ENCODE results near the gene DLG5.

DLG5 gene

GRCh38 chr10:77833225-77833624, 93.3 kb downstream of the DLG5 start:
- no peak for DNase-seq
- H2BK120ac ChIP-seq (ENCODE audit: insufficient read depth, low read length, poor library complexity), result no peak overlapping the region
- no peak overlapping the region for H4K91ac ChIP-seq (ENCODE audit: low read depth, low read length)
- no peak overlapping the region for H2AK5ac ChIP-seq (ENCODE audit: low read length)
- H3K4me2 ChIP-seq (ENCODE audit: low read length), result no peak overlapping the region
- H4K12ac ChIP-seq (ENCODE audit: low read depth, low read length), result no peak overlapping the region
- no peak overlapping the region for H2BK5ac ChIP-seq (ENCODE audit: low read depth, low read length, poor library complexity)
- H3K27me3 ChIP-seq (ENCODE audit: insufficient read depth, low read length), result no peaks in the 10 kb centered on the region
- peaks cover 6 to 7% of the 10 kb centered on the region in 2 experiments for H3K4me1 ChIP-seq (ENCODE audit: control insufficient read depth in 1 of 2, insufficient read depth in 2 of 2, low read length in 2 of 2)
- no peaks in the 10 kb centered on the region for H3K79me2 ChIP-seq (ENCODE audit: control insufficient read depth, insufficient read depth, low read length, poor library complexity)
- no peak overlapping the region for H3K23ac ChIP-seq (ENCODE audit: low read length)
- no peaks in the 10 kb centered on the region for H3K79me1 ChIP-seq (ENCODE audit: low read length)
- no CpG with 5 or more reads among the region's 6 CpGs for WGBS (ENCODE audit: extremely low coverage, insufficient coverage, insufficient read length)
- H4K8ac ChIP-seq (ENCODE audit: low read depth, low read length), result no peak overlapping the region
- H3K14ac ChIP-seq (ENCODE audit: low read length), result no peak overlapping the region
- H3K4me3 ChIP-seq (ENCODE audit: low read depth, low read length), result no peak overlapping the region
- no peak overlapping the region for H3K4ac ChIP-seq (ENCODE audit: low read depth, low read length)
- H3K18ac ChIP-seq (ENCODE audit: low read length), result no peak overlapping the region
- H3K9me3 ChIP-seq (ENCODE audit: insufficient read depth, low read depth, low read length), result peaks cover 5% of the 10 kb centered on the region
- H3K27ac ChIP-seq (ENCODE audit: low read depth, low read length), result no peak overlapping the region
- no peak overlapping the region for H2AFZ ChIP-seq (ENCODE audit: insufficient read depth, low read length, poor library complexity)
- no peak overlapping the region for H2BK12ac ChIP-seq (ENCODE audit: low read length)
- H3K36me3 ChIP-seq (ENCODE audit: control insufficient read depth in 1 of 2, insufficient read depth in 2 of 2, low read length in 2 of 2), result peaks cover 64 to 81% of the 10 kb centered on the region in 2 experiments
- no peak overlapping the region for H3K9ac ChIP-seq (ENCODE audit: low read length)

DNA sequence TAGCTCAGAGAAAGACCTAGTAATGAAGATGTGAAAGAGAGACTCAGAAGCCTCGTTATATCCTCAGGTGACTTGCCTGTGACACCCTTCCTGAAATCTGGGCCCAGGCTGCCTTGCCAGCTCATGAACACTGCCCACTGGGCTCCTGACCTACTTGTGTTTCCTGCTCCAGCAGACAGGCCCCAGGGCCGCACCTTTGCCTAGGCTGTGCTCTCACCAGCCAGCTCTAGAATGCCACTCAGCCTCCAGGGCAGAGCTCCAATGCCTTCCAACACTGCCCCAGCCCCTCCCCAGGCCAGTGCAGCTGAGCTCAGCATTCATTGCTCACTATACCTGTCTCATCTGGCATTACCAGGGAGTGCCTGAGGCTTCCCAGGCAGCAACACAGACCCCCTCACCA, 94.3 kb downstream of the DLG5 start:
- H3K4ac ChIP-seq (ENCODE audit: low read depth, low read length), result no peak overlapping the region
- no peak overlapping the region for H2BK120ac ChIP-seq (ENCODE audit: insufficient read depth, low read length, poor library complexity)
- no peak overlapping the region for H2BK5ac ChIP-seq (ENCODE audit: low read depth, low read length, poor library complexity)
- H3K4me2 ChIP-seq (ENCODE audit: low read length), result no peak overlapping the region
- DNase-seq, result no peak
- no peak overlapping the region for H4K12ac ChIP-seq (ENCODE audit: low read depth, low read length)
- H3K9me3 ChIP-seq (ENCODE audit: insufficient read depth, low read depth, low read length), result peaks cover 5% of the 10 kb centered on the region
- H3K18ac ChIP-seq (ENCODE audit: low read length), result no peak overlapping the region
- no peak overlapping the region for H4K91ac ChIP-seq (ENCODE audit: low read depth, low read length)
- no peak overlapping the region for H3K27ac ChIP-seq (ENCODE audit: low read depth, low read length)
- H3K36me3 ChIP-seq (ENCODE audit: control insufficient read depth in 1 of 2, insufficient read depth in 2 of 2, low read length in 2 of 2), result peaks cover 58 to 76% of the 10 kb centered on the region in 2 experiments
- no CpG with 5 or more reads among the region's 2 CpGs for WGBS (ENCODE audit: extremely low coverage, insufficient coverage, insufficient read length)
- peak overlapping the region; percentile 14 for H3K23ac ChIP-seq (ENCODE audit: low read length)
- H3K79me2 ChIP-seq (ENCODE audit: control insufficient read depth, insufficient read depth, low read length, poor library complexity), result no peaks in the 10 kb centered on the region
- H3K14ac ChIP-seq (ENCODE audit: low read length), result no peak overlapping the region
- no peaks in the 10 kb centered on the region for H3K79me1 ChIP-seq (ENCODE audit: low read length)
- no peak overlapping the region for H4K8ac ChIP-seq (ENCODE audit: low read depth, low read length)
- no peak overlapping the region for H2AK5ac ChIP-seq (ENCODE audit: low read length)
- H3K27me3 ChIP-seq (ENCODE audit: insufficient read depth, low read length), result no peaks in the 10 kb centered on the region
- no peak overlapping the region for H2BK12ac ChIP-seq (ENCODE audit: low read length)
- no peaks in the 10 kb centered on the region for H3K4me1 ChIP-seq (ENCODE audit: control insufficient read depth in 1 of 2, insufficient read depth in 2 of 2, low read length in 2 of 2)
- H3K4me3 ChIP-seq (ENCODE audit: low read depth, low read length), result no peak overlapping the region
- no peak overlapping the region for H2AFZ ChIP-seq (ENCODE audit: insufficient read depth, low read length, poor library complexity)
- H3K9ac ChIP-seq (ENCODE audit: low read length), result no peak overlapping the region

DNA sequence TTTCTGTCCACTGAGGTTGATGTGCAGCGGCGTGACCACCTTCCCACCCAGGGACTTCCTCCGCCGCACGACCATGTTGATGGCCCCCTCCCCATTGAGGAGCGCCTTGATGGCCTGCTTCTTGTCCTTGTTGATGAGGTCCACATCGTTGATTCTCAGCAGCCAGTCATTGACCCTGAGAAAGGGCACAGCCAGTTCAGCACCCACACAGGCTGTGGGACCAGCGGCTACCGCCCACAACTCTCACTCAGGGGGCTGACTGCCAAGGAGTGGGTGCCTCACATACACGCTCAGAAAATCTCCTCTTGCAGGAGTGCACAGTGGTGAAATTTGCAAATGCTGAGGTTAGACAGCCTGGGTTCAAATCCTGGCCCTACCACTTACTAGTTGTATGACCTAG, 97.2 kb downstream of the DLG5 start:
- no peaks in the 10 kb centered on the region for H3K79me1 ChIP-seq (ENCODE audit: low read length)
- no peak overlapping the region for H3K27ac ChIP-seq (ENCODE audit: low read depth, low read length)
- no peak for DNase-seq
- H4K12ac ChIP-seq (ENCODE audit: low read depth, low read length), result no peak overlapping the region
- H4K91ac ChIP-seq (ENCODE audit: low read depth, low read length), result no peak overlapping the region
- no peak overlapping the region for H2BK120ac ChIP-seq (ENCODE audit: insufficient read depth, low read length, poor library complexity)
- H3K4ac ChIP-seq (ENCODE audit: low read depth, low read length), result no peak overlapping the region
- no peak overlapping the region for H2AK5ac ChIP-seq (ENCODE audit: low read length)
- no peak overlapping the region for H3K18ac ChIP-seq (ENCODE audit: low read length)
- H3K14ac ChIP-seq (ENCODE audit: low read length), result no peak overlapping the region
- peaks cover 49 to 66% of the 10 kb centered on the region in 2 experiments for H3K36me3 ChIP-seq (ENCODE audit: control insufficient read depth in 1 of 2, insufficient read depth in 2 of 2, low read length in 2 of 2)
- peaks cover 5% of the 10 kb centered on the region for H3K9me3 ChIP-seq (ENCODE audit: insufficient read depth, low read depth, low read length)
- H3K27me3 ChIP-seq (ENCODE audit: insufficient read depth, low read length), result no peaks in the 10 kb centered on the region
- no peak overlapping the region for H3K9ac ChIP-seq (ENCODE audit: low read length)
- no peak overlapping the region for H2BK5ac ChIP-seq (ENCODE audit: low read depth, low read length, poor library complexity)
- no peak overlapping the region for H4K8ac ChIP-seq (ENCODE audit: low read depth, low read length)
- H2BK12ac ChIP-seq (ENCODE audit: low read length), result no peak overlapping the region
- H3K79me2 ChIP-seq (ENCODE audit: control insufficient read depth, insufficient read depth, low read length, poor library complexity), result no peaks in the 10 kb centered on the region
- no CpG with 5 or more reads among the region's 10 CpGs for WGBS (ENCODE audit: extremely low coverage, insufficient coverage, insufficient read length)
- no peak overlapping the region for H3K4me3 ChIP-seq (ENCODE audit: low read depth, low read length)
- peaks cover 0 to 5% of the 10 kb centered on the region in 2 experiments for H3K4me1 ChIP-seq (ENCODE audit: control insufficient read depth in 1 of 2, insufficient read depth in 2 of 2, low read length in 2 of 2)
- H2AFZ ChIP-seq (ENCODE audit: insufficient read depth, low read length, poor library complexity), result no peak overlapping the region
- H3K4me2 ChIP-seq (ENCODE audit: low read length), result no peak overlapping the region
- H3K23ac ChIP-seq (ENCODE audit: low read length), result no peak overlapping the region

GRCh38 chr10:77828377-77828776, 98.2 kb downstream of the DLG5 start:
- Histone ChIP-seq H3K18ac (ENCODE audit: low read length) (no peak overlapping the region), H3K79me1 (ENCODE audit: low read length) (no peaks in the 10 kb centered on the region), H3K14ac (ENCODE audit: low read length) (no peak overlapping the region), H4K91ac (ENCODE audit: low read depth, low read length) (no peak overlapping the region), H3K23ac (ENCODE audit: low read length) (no peak overlapping the region), H3K4ac (ENCODE audit: low read depth, low read length) (no peak overlapping the region), H3K36me3 (ENCODE audit: control insufficient read depth in 1 of 2, insufficient read depth in 2 of 2, low read length in 2 of 2) (peaks cover 43 to 64% of the 10 kb centered on the region in 2 experiments), H4K8ac (ENCODE audit: low read depth, low read length) (no peak overlapping the region), H3K4me1 (ENCODE audit: control insufficient read depth in 1 of 2, insufficient read depth in 2 of 2, low read length in 2 of 2) (peaks cover 0 to 5% of the 10 kb centered on the region in 2 experiments), H3K9me3 (ENCODE audit: insufficient read depth, low read depth, low read length) (peaks cover 3% of the 10 kb centered on the region), H2BK12ac (ENCODE audit: low read length) (no peak overlapping the region), H2BK5ac (ENCODE audit: low read depth, low read length, poor library complexity) (no peak overlapping the region), H2AK5ac (ENCODE audit: low read length) (no peak overlapping the region), H2BK120ac (ENCODE audit: insufficient read depth, low read length, poor library complexity) (no peak overlapping the region), H3K4me2 (ENCODE audit: low read length) (no peak overlapping the region), H4K12ac (ENCODE audit: low read depth, low read length) (no peak overlapping the region), H2AFZ (ENCODE audit: insufficient read depth, low read length, poor library complexity) (no peak overlapping the region), H3K9ac (ENCODE audit: low read length) (no peak overlapping the region), H3K27me3 (ENCODE audit: insufficient read depth, low read length) (no peaks in the 10 kb centered on the region), H3K79me2 (ENCODE audit: control insufficient read depth, insufficient read depth, low read length, poor library complexity) (no peaks in the 10 kb centered on the region), H3K4me3 (ENCODE audit: low read depth, low read length) (no peak overlapping the region), H3K27ac (ENCODE audit: low read depth, low read length) (no peak overlapping the region)
- peak in 1 of 2 donors; percentile 27 for DNase-seq
- WGBS (ENCODE audit: extremely low coverage, insufficient coverage, insufficient read length), result no CpG with 5 or more reads among the region's 6 CpGs
